Cardiac fibroblast (primary cell): ENCODE results near the gene LPCAT3.

Experiments
- DNase-seq, 2 donors: peaks; one replicate each; pipeline versions ENCODE4 v3.0.0 to v3.0.0-alpha.2; 2010; ENCODE audit warnings: low read depth in 2 of 2
- H3K4me3 ChIP-seq, 2 donors: replicated peaks in 1 of 2; 1 replicate in 1 of 2; 2 replicates in 1 of 2; pipeline ENCODE4 v1.5.1; 2011; ENCODE audit warnings: low read depth in 2 of 2, low read length in 2 of 2, mild to moderate bottlenecking in 2 of 2, moderate library complexity in 1 of 2
- TF ChIP-seq, protein P1 (sequence below): IDR thresholded peaks from one replicate; pipeline ENCODE4 v1.5.1; 2011; ENCODE audit warnings: low read depth, mild to moderate bottlenecking, low read length, inconsistent platforms

Gene LPCAT3

DNA sequence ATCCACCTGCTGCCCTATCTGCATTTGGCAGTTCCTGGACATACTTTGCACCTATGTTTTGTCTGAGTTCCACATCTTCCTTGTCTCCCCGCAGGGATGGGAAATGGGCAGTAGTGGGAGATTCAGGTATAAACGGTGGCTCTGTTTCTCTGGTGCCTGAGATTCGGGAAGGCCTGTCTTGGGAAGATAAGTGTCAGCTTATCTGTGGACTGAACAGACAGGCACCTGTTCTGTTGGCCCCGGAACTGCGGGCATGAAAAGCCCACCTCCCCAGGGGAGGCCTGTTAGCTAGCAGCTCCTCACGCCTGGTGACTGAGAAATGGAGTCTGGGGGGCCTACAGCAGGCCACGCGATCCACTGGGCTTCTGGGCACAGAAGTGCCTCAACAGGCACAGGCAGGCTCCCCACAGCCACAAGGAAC is 53.7 kb downstream of the LPCAT3 start:
- TF ChIP-seq, protein P1, sequence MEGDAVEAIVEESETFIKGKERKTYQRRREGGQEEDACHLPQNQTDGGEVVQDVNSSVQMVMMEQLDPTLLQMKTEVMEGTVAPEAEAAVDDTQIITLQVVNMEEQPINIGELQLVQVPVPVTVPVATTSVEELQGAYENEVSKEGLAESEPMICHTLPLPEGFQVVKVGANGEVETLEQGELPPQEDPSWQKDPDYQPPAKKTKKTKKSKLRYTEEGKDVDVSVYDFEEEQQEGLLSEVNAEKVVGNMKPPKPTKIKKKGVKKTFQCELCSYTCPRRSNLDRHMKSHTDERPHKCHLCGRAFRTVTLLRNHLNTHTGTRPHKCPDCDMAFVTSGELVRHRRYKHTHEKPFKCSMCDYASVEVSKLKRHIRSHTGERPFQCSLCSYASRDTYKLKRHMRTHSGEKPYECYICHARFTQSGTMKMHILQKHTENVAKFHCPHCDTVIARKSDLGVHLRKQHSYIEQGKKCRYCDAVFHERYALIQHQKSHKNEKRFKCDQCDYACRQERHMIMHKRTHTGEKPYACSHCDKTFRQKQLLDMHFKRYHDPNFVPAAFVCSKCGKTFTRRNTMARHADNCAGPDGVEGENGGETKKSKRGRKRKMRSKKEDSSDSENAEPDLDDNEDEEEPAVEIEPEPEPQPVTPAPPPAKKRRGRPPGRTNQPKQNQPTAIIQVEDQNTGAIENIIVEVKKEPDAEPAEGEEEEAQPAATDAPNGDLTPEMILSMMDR = no peak
- no peak overlapping the region for H3K4me3 ChIP-seq
- DNase-seq = no peak

- no peak for DNase-seq
- TF ChIP-seq, protein P1 = no peak
- H3K4me3 ChIP-seq = no peak overlapping the region
Measured at GRCh38 chr12:6963791-6964413, 54.4 kb downstream of the LPCAT3 start.

DNA sequence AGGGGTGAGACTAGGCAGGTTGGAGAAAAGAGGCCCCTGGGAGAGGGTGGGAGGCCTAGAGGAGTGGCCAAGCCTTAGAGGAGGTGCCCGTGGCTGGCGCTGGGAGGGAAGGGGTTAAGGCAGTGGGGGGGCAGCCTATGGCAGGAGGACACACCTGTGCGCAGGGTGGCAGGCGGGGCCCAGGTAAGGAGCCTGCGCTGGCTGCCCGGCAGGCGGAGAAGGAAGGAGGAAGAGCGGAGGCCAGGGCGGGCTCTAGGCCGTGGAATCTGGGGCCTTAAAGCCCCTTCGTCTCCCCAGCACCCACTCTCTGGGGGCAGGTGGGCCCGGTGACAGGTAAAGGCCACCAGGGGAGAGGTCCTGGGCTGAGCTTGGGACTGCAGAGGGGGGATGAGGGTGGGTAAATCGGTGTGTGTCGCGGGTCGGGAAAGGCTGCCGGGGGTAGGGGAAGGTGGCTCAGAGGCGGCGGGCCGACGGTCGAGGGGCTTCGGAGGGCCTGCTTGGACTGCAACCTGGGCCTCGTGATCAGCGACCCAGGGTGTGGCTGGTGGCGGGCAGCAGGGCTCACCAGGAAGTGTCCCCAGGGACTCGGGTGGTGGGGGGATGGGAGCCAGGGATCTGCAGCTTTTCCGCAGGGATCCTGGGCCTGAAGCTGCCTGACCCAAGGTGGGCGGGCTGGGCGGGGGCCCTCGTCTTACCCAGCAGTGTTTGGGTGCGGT is 55.1 kb downstream of the LPCAT3 start:
- TF ChIP-seq, protein P1 = no peak
- no peak for DNase-seq
- H3K4me3 ChIP-seq = no peak overlapping the region

DNA sequence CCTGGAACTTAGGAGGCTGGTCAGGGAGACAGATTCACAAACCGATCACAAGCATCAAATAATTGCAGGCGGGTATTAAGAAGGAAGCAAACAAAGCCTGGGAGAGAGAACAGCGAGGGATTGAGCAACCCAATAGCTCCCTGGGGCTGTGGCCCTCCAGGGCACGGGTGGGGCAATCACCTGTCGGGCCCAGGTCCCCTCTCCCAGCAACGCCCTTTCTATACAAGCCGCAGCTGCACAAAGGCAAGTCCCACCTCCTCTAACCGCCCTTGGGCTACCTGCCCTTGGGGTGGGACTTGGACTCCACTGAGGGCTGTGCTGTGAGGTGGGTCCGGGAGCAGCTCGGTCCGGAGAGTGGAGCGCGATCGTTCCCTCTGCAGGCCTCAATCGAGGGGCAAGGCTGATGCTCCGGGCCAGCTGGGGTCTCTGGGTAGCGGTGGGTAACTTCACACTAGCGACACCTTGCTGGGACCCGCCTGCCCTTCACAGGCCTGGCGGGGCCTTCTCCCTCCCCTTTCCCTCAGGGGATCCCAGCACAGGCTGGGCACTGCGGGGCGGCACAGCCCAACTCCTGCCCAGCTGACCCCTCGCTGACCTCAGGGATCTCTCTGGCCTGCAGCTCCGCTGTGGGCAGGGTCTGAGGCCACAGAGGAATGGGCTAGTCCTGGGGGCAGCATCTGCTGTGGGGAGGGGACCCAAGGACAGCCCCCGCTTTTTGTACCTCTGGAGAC is 55.8 kb downstream of the LPCAT3 start:
- TF ChIP-seq, protein P1 = no peak
- H3K4me3 ChIP-seq = no peak overlapping the region
- no peak for DNase-seq

- TF ChIP-seq, protein P1 = peak; percentile 45
- DNase-seq = peak; percentile 79 to 80
- H3K4me3 ChIP-seq = peak overlapping the region in 1 of 2 donors; percentile 15
Measured at GRCh38 chr12:6961695-6962284, 56.5 kb downstream of the LPCAT3 start.

DNA sequence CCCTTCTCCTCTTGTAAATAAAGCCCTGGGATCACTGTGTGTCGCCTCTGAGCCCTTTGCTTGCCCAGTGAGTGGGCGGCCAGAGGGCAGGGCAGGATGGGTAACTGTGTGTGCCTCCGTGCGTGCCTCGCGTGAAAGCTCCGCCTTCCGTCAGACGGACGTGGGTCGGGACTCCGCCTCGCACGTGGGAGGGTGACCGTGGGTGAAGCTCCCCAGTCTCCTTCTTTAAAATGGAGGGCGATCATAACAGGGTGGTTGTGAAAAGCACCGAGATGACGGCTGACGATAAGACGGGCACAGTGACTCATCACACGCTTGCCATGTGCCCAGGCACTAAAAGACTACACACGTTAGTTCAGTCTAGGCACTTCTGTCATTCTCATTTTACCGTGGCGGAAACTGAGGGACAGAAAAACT is 57.0 kb downstream of the LPCAT3 start:
- peak; percentile 51 to 64 for DNase-seq
- TF ChIP-seq, protein P1 = no peak
- H3K4me3 ChIP-seq = peak overlapping the region in 1 of 2 donors; percentile 15
